GM12874 (cell line): ENCODE measurements around the gene ABCA1.

Experiments
- TF ChIP-seq, protein P1 (sequence below): IDR thresholded peaks from 2 replicates; pipeline ENCODE4 v1.5.1; 2011; ENCODE audit warnings: low read depth, mild to moderate bottlenecking, control low read depth, low read length, moderate library complexity; ENCODE audit not compliant: insufficient read depth

The ABCA1 gene

DNA sequence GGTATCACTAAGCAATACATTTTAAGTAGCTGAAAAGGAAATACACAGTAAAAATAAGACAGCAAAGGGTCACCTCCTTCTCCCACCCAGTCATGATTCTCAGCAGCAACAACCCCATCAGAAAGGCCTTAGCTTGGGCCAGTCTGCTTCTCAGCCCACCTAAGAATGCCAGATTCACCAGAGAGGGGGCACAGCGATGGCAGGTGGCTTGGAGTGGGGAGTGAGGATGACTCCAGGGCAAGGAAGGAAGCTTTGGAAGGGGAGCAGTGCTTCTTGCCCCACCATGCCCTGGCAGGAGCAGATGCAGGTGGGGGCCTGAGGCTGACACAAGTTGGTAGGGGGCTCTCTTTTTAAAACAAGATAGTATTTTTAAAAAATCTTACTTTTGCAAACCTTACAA, 51.4 kb downstream of the ABCA1 start:
- TF ChIP-seq, protein P1, sequence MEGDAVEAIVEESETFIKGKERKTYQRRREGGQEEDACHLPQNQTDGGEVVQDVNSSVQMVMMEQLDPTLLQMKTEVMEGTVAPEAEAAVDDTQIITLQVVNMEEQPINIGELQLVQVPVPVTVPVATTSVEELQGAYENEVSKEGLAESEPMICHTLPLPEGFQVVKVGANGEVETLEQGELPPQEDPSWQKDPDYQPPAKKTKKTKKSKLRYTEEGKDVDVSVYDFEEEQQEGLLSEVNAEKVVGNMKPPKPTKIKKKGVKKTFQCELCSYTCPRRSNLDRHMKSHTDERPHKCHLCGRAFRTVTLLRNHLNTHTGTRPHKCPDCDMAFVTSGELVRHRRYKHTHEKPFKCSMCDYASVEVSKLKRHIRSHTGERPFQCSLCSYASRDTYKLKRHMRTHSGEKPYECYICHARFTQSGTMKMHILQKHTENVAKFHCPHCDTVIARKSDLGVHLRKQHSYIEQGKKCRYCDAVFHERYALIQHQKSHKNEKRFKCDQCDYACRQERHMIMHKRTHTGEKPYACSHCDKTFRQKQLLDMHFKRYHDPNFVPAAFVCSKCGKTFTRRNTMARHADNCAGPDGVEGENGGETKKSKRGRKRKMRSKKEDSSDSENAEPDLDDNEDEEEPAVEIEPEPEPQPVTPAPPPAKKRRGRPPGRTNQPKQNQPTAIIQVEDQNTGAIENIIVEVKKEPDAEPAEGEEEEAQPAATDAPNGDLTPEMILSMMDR: no peak

DNA sequence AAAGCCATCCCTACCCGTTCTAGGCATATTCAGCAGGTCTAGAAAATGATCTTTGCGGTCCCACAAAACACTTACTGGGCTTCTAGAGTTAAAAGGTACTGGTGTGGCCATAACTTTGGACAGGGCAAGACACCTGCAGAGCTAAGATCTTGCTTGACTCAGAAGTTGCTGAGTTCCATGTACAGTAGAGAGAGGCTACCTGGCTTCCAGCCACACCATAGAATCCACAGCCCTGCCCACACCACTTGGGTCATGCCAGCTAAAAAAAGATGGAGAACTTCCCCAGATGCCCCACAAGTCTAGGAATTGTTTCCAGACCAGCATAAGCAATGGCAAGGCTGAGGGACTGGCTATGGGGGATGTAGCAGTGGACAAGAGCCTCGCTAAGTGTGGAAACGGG, 52.1 kb downstream of the ABCA1 start:
- TF ChIP-seq, protein P1: no peak

DNA sequence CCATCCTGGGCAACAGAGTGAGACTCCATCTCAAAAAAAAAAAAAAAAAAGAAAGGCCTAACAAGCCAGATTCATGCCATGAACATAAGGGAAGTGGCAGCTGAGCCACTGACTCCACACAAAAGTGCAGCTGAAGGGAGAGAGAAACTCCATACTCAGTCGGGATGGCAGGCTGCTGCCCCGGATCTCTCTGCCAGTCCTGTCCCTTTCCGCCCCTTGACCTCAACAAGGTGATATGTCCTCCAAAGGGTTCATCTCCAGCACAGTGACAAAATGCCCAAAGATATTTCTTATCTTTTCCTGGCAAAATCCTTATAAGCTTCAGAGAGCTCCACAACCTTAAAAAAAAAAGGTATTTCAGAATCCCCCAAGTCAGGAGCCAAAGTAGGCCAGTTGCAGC, 52.6 kb downstream of the ABCA1 start:
- TF ChIP-seq, protein P1: no peak

DNA sequence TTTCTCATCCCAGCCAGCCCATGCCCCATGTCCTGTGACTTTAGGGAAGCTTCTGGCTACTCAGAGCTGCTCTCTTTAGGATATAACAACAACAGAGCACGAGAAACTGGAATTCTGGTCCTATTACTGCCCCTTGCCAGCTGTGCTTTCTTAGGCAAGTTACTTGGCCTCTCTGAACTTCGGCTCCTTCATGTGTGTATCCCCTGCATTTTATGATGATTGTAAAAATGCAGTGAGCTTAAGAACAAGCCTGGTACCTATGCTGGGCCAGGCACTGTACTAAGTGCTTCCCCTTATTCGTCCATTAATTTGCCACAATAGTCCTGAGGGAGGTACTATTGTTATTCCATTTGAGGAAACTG, 54.5 kb downstream of the ABCA1 start:
- TF ChIP-seq, protein P1: no peak

DNA sequence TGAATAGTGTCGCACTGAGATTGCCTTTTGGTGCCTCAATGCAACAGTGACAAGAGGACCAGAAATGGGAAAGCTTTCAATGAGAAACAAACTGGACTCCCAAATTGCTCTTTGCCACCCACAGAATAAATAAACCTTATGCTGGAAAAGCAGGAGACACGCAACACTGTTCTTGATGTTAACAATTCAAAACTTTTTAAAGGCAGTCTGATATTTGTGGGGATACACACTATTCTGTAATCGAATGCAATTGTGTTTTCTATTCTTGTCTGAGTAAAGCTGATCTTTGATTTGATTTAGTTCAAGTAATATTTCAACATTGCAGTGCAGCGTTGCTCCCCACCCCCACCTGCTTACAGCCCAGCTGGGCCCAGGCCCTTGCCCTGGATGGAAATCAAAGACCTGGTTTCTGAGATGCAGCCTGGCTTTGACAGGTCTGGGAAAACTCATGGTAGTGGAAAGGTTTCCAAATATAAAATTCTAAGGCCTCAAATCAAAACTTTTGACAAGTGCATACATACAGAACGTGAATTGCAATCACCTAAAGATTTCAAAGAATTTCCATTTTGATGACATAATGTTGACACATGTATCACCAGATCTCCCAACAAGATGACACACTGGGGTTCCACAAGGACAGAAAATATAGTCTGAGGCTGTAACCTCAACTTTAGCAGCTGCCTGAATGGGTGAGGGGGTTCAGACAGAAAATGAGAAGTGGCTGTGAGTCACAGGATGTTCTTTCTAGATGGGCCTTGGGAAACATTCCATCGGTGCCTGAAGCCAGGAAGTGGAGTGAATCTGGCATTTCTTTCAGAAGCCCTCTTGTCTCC, 55.1 kb downstream of the ABCA1 start:
- TF ChIP-seq, protein P1: no peak

DNA sequence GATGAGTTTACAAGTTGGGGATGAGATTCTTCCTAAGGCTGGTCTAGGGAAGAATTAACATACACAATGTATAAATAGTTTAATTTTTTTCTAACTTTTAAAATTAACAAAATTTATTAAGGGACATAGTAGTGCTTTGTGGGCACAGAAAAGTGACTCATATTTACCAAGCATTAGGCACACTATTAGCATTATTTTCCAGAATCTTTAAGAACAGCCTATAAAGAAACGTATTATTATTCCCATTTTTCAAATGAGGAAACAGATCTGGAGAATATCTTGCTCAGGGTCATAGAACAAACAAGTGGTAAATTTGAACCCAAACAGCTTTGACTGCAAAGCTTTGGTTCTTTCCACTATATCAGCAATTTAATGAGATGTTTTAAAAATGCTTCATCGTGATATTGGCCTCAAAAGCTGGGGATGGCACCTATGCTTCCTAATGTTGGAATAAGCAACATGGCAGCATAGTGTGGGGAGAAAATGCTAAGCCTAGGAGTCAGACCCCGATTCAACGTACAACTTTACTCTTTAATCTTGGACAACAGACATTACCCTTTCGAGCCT, 55.9 kb downstream of the ABCA1 start:
- TF ChIP-seq, protein P1: no peak

DNA sequence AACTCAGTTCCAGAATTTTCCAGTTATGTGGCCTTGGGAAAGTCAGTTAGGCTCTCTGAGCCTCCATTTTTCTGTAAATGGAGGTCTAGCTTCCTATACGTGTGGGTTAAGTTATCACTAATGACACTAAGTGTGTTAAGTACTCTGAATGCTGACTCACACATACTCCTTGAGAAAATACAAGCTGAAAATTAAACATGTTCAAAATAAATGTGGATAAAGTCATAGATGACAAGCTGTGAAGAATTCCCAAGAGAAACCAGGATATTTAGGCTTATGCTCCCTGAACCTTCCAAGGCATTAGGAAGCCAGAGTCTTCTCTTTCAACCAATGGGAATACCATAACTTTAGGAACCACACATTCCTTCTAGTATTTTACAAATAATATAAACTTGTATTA, 58.1 kb downstream of the ABCA1 start:
- TF ChIP-seq, protein P1: no peak
